Spinal cord (tissue), 10 donors: ENCODE data around the gene SLC2A1. TPM values are rescaled to one million over a fixed set of nuclear protein-coding genes. Genes with fewer than 3 reads are reported as not detected.

Source experiments
- DNase-seq, 6 donors: peaks; one replicate each; pipeline versions ENCODE4 v3.0.0 to v3.0.0-alpha.2; 2013 to 2015; ENCODE audit warnings: low spot score in 6 of 6, low read depth in 4 of 6
- H3K27ac ChIP-seq: one replicate; pipeline ENCODE4 v1.5.1; 2013; ENCODE audit warnings: low read depth, low read length, control low read depth
- H3K27me3 ChIP-seq: one replicate; pipeline ENCODE4 v1.6.1; 2013; ENCODE audit warnings: low read length; ENCODE audit not compliant: control insufficient read depth, insufficient read depth
- H3K36me3 ChIP-seq: one replicate; pipeline ENCODE4 v1.6.1; 2013; ENCODE audit warnings: low read length; ENCODE audit not compliant: control insufficient read depth, insufficient read depth
- H3K4me1 ChIP-seq: one replicate; pipeline ENCODE4 v1.6.1; 2013; ENCODE audit warnings: low read length; ENCODE audit not compliant: control insufficient read depth, insufficient read depth
- H3K4me3 ChIP-seq: one replicate; pipeline ENCODE4 v1.5.1; 2013; ENCODE audit warnings: low read depth, low read length, control low read depth
- H3K9me3 ChIP-seq: one replicate; pipeline ENCODE4 v1.6.1; 2013; ENCODE audit warnings: low read length; ENCODE audit not compliant: control insufficient read depth, insufficient read depth
- WGBS: methylation state at CpG from one replicate; pipeline ENCODE4 v1.1.5; 2013; ENCODE audit warnings: missing lambda C conversion rate; ENCODE audit not compliant: insufficient coverage; 5-methylcytosine and 5-hydroxymethylcytosine counted together
- polyA plus RNA-seq, 2 donors: library from polyadenylated mRNA; unstranded; fragments of 120-200 nt; gene quantifications; one replicate each; pipeline ENCODE4 v1.2.1, GENCODE V29; 2013; ENCODE audit not compliant: insufficient read length in 2 of 2
- total RNA-seq, 2 donors: library from RNA; depleted of rRNA in 1 of 2; stranded (reverse); fragments of 120-200 nt in 1 of 2; fragments of >200 nt in 1 of 2; gene quantifications; one replicate each; pipeline versions ENCODE4 v1.2.3 to v1.2.4, GENCODE V29; 2013 to 2014
- donor health status: healthy.

Gene SLC2A1
- total and polyA plus RNA-seq, 4 donors, result 74.4 to 127 (median 98.1) TPM

- Histone ChIP-seq H3K4me1 (peaks cover 62% of the 10 kb centered on the region), H3K9me3 (no peaks in the 10 kb centered on the region), H3K36me3 (peaks cover 12% of the 10 kb centered on the region), H3K27me3 (no peaks in the 10 kb centered on the region), H3K27ac (peak overlapping the region; percentile 29), H3K4me3 (no peak overlapping the region)
- DNase-seq, result no peak
- WGBS, result 71% methylated on average over 10 of the region's 11 CpGs
These were observed 6.2 kb downstream of the SLC2A1 start for GRCh38 chr1:42952303-42953001.

GRCh38 chr1:42951588-42951987, 7.1 kb downstream of the SLC2A1 start:
- Histone ChIP-seq H3K36me3 (peaks cover 12% of the 10 kb centered on the region), H3K9me3 (no peaks in the 10 kb centered on the region), H3K4me3 (no peak overlapping the region), H3K27me3 (no peaks in the 10 kb centered on the region), H3K4me1 (peaks cover 65% of the 10 kb centered on the region), H3K27ac (no peak overlapping the region)
- DNase-seq, result no peak
- WGBS, result 83% methylated on average over 1 of the region's 1 CpG

GRCh38 chr1:42950116-42950481, 8.6 kb downstream of the SLC2A1 start:
- peak overlapping the region; percentile 29 for H3K27ac ChIP-seq
- H3K4me3 ChIP-seq, result no peak overlapping the region
- peaks cover 71% of the 10 kb centered on the region for H3K4me1 ChIP-seq
- H3K27me3 ChIP-seq, result no peaks in the 10 kb centered on the region
- DNase-seq, result no peak
- H3K9me3 ChIP-seq, result no peaks in the 10 kb centered on the region
- H3K36me3 ChIP-seq, result peaks cover 12% of the 10 kb centered on the region
- 66% methylated on average over 2 of the region's 5 CpGs for WGBS

- Histone ChIP-seq H3K36me3 (peaks cover 11% of the 10 kb centered on the region), H3K9me3 (no peaks in the 10 kb centered on the region), H3K4me1 (peaks cover 74% of the 10 kb centered on the region), H3K4me3 (no peak overlapping the region), H3K27me3 (no peaks in the 10 kb centered on the region), H3K27ac (peak overlapping the region; percentile 29)
- 27% methylated on average over 6 of the region's 9 CpGs for WGBS
- peak in 2 of 6 donors; percentile 67 to 79 for DNase-seq
These were observed 9.2 kb downstream of the SLC2A1 start for GRCh38 chr1:42949312-42950115.

GRCh38 chr1:42947965-42948732, 10.5 kb downstream of the SLC2A1 start:
- Histone ChIP-seq H3K4me1 (peaks cover 77% of the 10 kb centered on the region), H3K36me3 (peaks cover 9% of the 10 kb centered on the region), H3K4me3 (no peak overlapping the region), H3K27me3 (no peaks in the 10 kb centered on the region), H3K27ac (no peak overlapping the region), H3K9me3 (no peaks in the 10 kb centered on the region)
- 62% methylated on average over 9 of the region's 13 CpGs for WGBS
- no peak for DNase-seq

- H3K36me3 ChIP-seq, result peaks cover 13% of the 10 kb centered on the region
- H3K4me3 ChIP-seq, result no peak overlapping the region
- DNase-seq, result no peak
- H3K4me1 ChIP-seq, result peaks cover 73% of the 10 kb centered on the region
- no peaks in the 10 kb centered on the region for H3K27me3 ChIP-seq
- no peaks in the 10 kb centered on the region for H3K9me3 ChIP-seq
- no CpG with 5 or more reads among the region's 4 CpGs for WGBS
- H3K27ac ChIP-seq, result no peak overlapping the region
These were observed 11.6 kb downstream of the SLC2A1 start for GRCh38 chr1:42947117-42947516.

- no peak for DNase-seq
- 65% methylated on average over 10 of the region's 10 CpGs for WGBS
- Histone ChIP-seq H3K4me1 (peaks cover 76% of the 10 kb centered on the region), H3K27ac (no peak overlapping the region), H3K9me3 (no peaks in the 10 kb centered on the region), H3K4me3 (no peak overlapping the region), H3K27me3 (no peaks in the 10 kb centered on the region), H3K36me3 (peaks cover 20% of the 10 kb centered on the region)
These were observed 12.4 kb downstream of the SLC2A1 start for GRCh38 chr1:42946120-42946898.

GRCh38 chr1:42945164-42945563, 13.5 kb downstream of the SLC2A1 start:
- no peak for DNase-seq
- Histone ChIP-seq H3K27me3 (no peaks in the 10 kb centered on the region), H3K9me3 (no peaks in the 10 kb centered on the region), H3K27ac (no peak overlapping the region), H3K4me3 (no peak overlapping the region), H3K36me3 (peaks cover 20% of the 10 kb centered on the region), H3K4me1 (peaks cover 72% of the 10 kb centered on the region)
- 94% methylated on average over 2 of the region's 6 CpGs for WGBS
